Neural progenitor cell (in vitro differentiated cells): ENCODE data around the gene SCIN.

Experiments
- EZH2 ChIP-seq: fragments of 200-600 bp; sonication (generic); IDR thresholded peaks from 2 replicates; pipeline ENCODE4 v1.6.1; 2017; ENCODE audit warnings: antibody characterized with exemption, mild to moderate bottlenecking, moderate library complexity
- EZH2phosphoT487 ChIP-seq: fragments of 200-600 bp; sonication (generic); IDR thresholded peaks from 2 replicates; pipeline ENCODE4 v1.6.1; 2017; ENCODE audit warnings: antibody characterized with exemption
- TF ChIP-seq, protein P1 (sequence below): fragments of 200-600 bp; sonication (generic); IDR thresholded peaks from 2 replicates; pipeline ENCODE4 v1.5.1; 2017; ENCODE audit warnings: antibody characterized with exemption, mild to moderate bottlenecking

DNA sequence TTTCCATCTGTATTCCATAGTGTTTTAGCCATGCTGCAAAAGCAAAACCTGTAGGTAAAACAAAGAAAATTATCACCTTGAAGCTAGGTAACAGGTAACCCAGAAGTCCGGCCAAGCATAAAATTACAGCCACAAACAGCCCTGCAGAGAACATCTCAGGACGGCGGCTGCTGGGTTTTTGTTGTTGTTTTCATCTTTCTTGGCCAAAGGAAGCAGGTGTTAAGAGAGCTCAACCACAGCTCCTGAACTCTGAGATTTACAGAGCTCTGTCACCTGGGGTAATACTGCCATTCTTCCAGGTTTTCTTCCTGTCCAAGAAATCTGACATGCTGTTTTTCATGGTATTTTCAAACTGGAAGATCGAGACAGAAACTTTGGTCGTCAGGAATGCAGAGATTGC, 847 bp upstream of the SCIN start:
- TF ChIP-seq, protein P1, sequence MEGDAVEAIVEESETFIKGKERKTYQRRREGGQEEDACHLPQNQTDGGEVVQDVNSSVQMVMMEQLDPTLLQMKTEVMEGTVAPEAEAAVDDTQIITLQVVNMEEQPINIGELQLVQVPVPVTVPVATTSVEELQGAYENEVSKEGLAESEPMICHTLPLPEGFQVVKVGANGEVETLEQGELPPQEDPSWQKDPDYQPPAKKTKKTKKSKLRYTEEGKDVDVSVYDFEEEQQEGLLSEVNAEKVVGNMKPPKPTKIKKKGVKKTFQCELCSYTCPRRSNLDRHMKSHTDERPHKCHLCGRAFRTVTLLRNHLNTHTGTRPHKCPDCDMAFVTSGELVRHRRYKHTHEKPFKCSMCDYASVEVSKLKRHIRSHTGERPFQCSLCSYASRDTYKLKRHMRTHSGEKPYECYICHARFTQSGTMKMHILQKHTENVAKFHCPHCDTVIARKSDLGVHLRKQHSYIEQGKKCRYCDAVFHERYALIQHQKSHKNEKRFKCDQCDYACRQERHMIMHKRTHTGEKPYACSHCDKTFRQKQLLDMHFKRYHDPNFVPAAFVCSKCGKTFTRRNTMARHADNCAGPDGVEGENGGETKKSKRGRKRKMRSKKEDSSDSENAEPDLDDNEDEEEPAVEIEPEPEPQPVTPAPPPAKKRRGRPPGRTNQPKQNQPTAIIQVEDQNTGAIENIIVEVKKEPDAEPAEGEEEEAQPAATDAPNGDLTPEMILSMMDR: no peak
- TF ChIP-seq EZH2phosphoT487 (no peak), EZH2 (no peak)
